22Rv1 (cell line): ENCODE results near the gene ZBTB32.

Experiments used
- H3K27ac ChIP-seq: fragments of 450-650 bp; 2 replicates; pipeline ENCODE4 v1.5.1; 2017
- CTCF ChIP-seq: fragments of 450-650 bp; IDR thresholded peaks from 2 replicates; pipeline ENCODE4 v1.5.1; 2017; ENCODE audit warnings: mild to moderate bottlenecking
- ZFX ChIP-seq: fragments of 450-650 bp; IDR thresholded peaks from 2 replicates; pipeline ENCODE4 v1.6.1; 2017; ENCODE audit warnings: antibody characterized with exemption, borderline replicate concordance

The ZBTB32 gene

GRCh38 chr19:35673121-35673804 lies 31.1 kb upstream of the ZBTB32 start:
- no peak overlapping the region for H3K27ac ChIP-seq
- TF ChIP-seq CTCF: no peak

GRCh38 chr19:35675589-35676140 lies 28.7 kb upstream of the ZBTB32 start:
- TF ChIP-seq ZFX (no peak), CTCF (no peak)
- no peak overlapping the region for H3K27ac ChIP-seq

- H3K27ac ChIP-seq: peak overlapping the region; percentile 49; the same call in 1 of the 2 replicates
- no peak for TF ChIP-seq ZFX
- no peak for TF ChIP-seq CTCF
Measured at GRCh38 chr19:35689836-35690235, 14.5 kb upstream of the ZBTB32 start.

DNA sequence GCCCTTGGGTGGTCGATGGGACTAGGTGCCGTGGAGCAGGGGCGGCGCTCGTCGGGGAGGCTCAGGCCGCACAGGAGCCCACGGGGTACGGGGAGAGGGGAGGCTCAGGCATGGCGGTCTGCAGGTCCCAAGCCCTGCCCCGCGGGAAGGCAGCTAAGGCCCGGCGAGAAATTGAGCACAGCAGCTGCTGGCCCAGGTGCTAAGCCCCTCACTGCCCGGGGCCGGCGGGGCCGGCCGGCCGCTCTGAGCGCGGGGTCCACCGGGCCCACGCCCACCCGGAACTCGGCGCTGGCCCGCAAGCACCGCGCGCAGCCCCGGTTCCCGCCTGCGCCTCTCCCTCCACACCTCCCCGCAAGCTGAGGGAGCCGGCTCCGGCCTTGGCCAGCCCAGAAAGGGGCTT lies 13.3 kb upstream of the ZBTB32 start:
- peak overlapping the region; percentile 49; the same call in 1 of the 2 replicates for H3K27ac ChIP-seq

GRCh38 chr19:35692010-35692409 lies 12.3 kb upstream of the ZBTB32 start:
- TF ChIP-seq ZFX: no peak
- no peak for TF ChIP-seq CTCF

GRCh38 chr19:35693422-35693821 lies 10.9 kb upstream of the ZBTB32 start:
- H3K27ac ChIP-seq: no peak overlapping the region
- no peak for TF ChIP-seq ZFX
- TF ChIP-seq CTCF: no peak

More at GRCh38 chr19:35692010-35692409, 12.3 kb upstream of the ZBTB32 start:
- H3K27ac ChIP-seq: no peak overlapping the region

GRCh38 chr19:35693835-35694599 lies 10.3 kb upstream of the ZBTB32 start:
- H3K27ac ChIP-seq: no peak overlapping the region
- peak; percentile 95 for TF ChIP-seq CTCF
- TF ChIP-seq ZFX: no peak
